Measurements from ENCODE around the gene SGSM2. TPM values are rescaled to one million over a fixed set of nuclear protein-coding genes. Genes with fewer than 3 reads are reported as not detected.
A peak's percentile ranks its signal among the peaks of the same experiment; 100 is the strongest.

The SGSM2 gene
- 10 to 100 TPM; 32.9 to 58.6 (median 47.4) TPM for total RNA-seq

GRCh38 chr17:2336852-2337543, at the start of gene SGSM2:
SGSM2 (plus strand) TSS chr17:2337501; CDS start chr17:2337689, 188 bp downstream.
- Histone ChIP-seq H3K9me3 (no peaks in the 10 kb centered on the region), H3K27ac (peak within 1 kb of the TSS; percentile 76 to 95 (median 95)), H3K4me1 (peaks cover 0 to 40% (median 5%) of the 10 kb centered on the region in 3 donors), H3K4me3 (peak within 1 kb of the TSS; percentile 75 to 98), H3K27me3 (no peaks in the 10 kb centered on the region), H3K36me3 (peaks cover 0 to 47% of the 10 kb centered on the region in 2 donors)
- TF ChIP-seq POLR2A (IDR thresholded peaks at IDR 0.05) = no peak
- peak; percentile 47 for TF ChIP-seq POLR2AphosphoS5 (IDR thresholded peaks at IDR 0.05)
- 0 to 3% methylated on average over 1 to 6 of the region's 77 CpGs for WGBS, 2 donors (ENCODE audit: low coverage in 1 of 2)
- peak; percentile 77 for ATAC-seq

- no peaks in the 10 kb centered on the region for H3K27me3 ChIP-seq
- peaks cover 0 to 4% (median 0%) of the 10 kb centered on the region in 3 donors for H3K4me1 ChIP-seq
- H3K9me3 ChIP-seq = no peaks in the 10 kb centered on the region
- no peak overlapping the region for H3K4me3 ChIP-seq
- TF ChIP-seq POLR2A (IDR thresholded peaks at IDR 0.05) = no peak
- no peak for TF ChIP-seq POLR2AphosphoS5 (IDR thresholded peaks at IDR 0.05)
- no peak for TF ChIP-seq CTCF (IDR thresholded peaks at IDR 0.05)
- no peak for TF ChIP-seq EP300 (IDR thresholded peaks at IDR 0.05)
- H3K36me3 ChIP-seq = peaks cover 0 to 97% of the 10 kb centered on the region in 2 donors
- 77 to 94% methylated on average over 3 to 5 of the region's 5 CpGs for WGBS, 2 donors (ENCODE audit: low coverage in 1 of 2)
- ATAC-seq = no peak
- H3K27ac ChIP-seq = no peak overlapping the region
Measured at GRCh38 chr17:2289878-2290478, 47.3 kb upstream of the SGSM2 start.

- ATAC-seq = no peak
- Histone ChIP-seq H3K4me3 (no peak overlapping the region), H3K27me3 (no peaks in the 10 kb centered on the region), H3K9me3 (no peaks in the 10 kb centered on the region), H3K36me3 (peaks cover 0 to 100% of the 10 kb centered on the region in 2 donors), H3K27ac (no peak overlapping the region), H3K4me1 (peaks cover 0 to 19% (median 0%) of the 10 kb centered on the region in 3 donors)
- WGBS, 2 donors (ENCODE audit: low coverage in 1 of 2) = 69 to 100% methylated on average over 1 to 2 of the region's 2 CpGs
- TF ChIP-seq POLR2A (IDR thresholded peaks at IDR 0.05) (no peak), POLR2AphosphoS5 (IDR thresholded peaks at IDR 0.05) (no peak), CTCF (IDR thresholded peaks at IDR 0.05) (no peak), EP300 (IDR thresholded peaks at IDR 0.05) (no peak)
Measured at GRCh38 chr17:2292100-2292499, 45.2 kb upstream of the SGSM2 start.

- WGBS, 2 donors (ENCODE audit: low coverage in 1 of 2) = 67 to 91% methylated on average over 1 of the region's 1 CpG
- ATAC-seq = no peak
- peaks cover 0 to 98% of the 10 kb centered on the region in 2 donors for H3K36me3 ChIP-seq
- no peak overlapping the region for H3K27ac ChIP-seq
- H3K4me3 ChIP-seq = no peak overlapping the region
- no peaks in the 10 kb centered on the region for H3K27me3 ChIP-seq
- TF ChIP-seq CTCF (IDR thresholded peaks at IDR 0.05) = no peak
- TF ChIP-seq POLR2AphosphoS5 (IDR thresholded peaks at IDR 0.05) = no peak
- no peak for TF ChIP-seq EP300 (IDR thresholded peaks at IDR 0.05)
- TF ChIP-seq POLR2A (IDR thresholded peaks at IDR 0.05) = no peak
- H3K4me1 ChIP-seq = peaks cover 0 to 41% (median 0%) of the 10 kb centered on the region in 3 donors
- H3K9me3 ChIP-seq = no peaks in the 10 kb centered on the region
Measured at GRCh38 chr17:2295575-2295974, 41.7 kb upstream of the SGSM2 start.

- 80 to 88% methylated on average over 5 of the region's 5 CpGs for WGBS, 2 donors (ENCODE audit: low coverage in 1 of 2)
- TF ChIP-seq POLR2AphosphoS5 (IDR thresholded peaks at IDR 0.05) (no peak), CTCF (IDR thresholded peaks at IDR 0.05) (no peak), POLR2A (IDR thresholded peaks at IDR 0.05) (no peak), EP300 (IDR thresholded peaks at IDR 0.05) (no peak)
- H3K4me3 ChIP-seq = no peak overlapping the region
- H3K4me1 ChIP-seq = peaks cover 0 to 56% (median 3%) of the 10 kb centered on the region in 3 donors
- H3K27ac ChIP-seq = no peak overlapping the region
- peaks cover 0 to 86% of the 10 kb centered on the region in 2 donors for H3K36me3 ChIP-seq
- H3K27me3 ChIP-seq = no peaks in the 10 kb centered on the region
- H3K9me3 ChIP-seq = no peaks in the 10 kb centered on the region
- ATAC-seq = no peak
Measured at GRCh38 chr17:2297023-2297422, 40.3 kb upstream of the SGSM2 start.

Measured in gastroesophageal sphincter (tissue), 4 donors.